Activated B cell treated with CpG ODN at 0.5 μM for 24 hours (primary cell): Measurements from ENCODE around the gene PI4K2A. TPM values are rescaled to one million over a fixed set of nuclear protein-coding genes. Genes with fewer than 3 reads are reported as not detected.
"Not testable (repeated sequence)": the region's sequence is repeated elsewhere in the genome, so short reads cannot be mapped to it uniquely, and the experiment has no call there.

ENCODE experiments used
- ATAC-seq: fragments of 200-7000 bp; cut with Tn5 transposase; one replicate; pipeline ENCODE4 v1.10.0; 2021; ENCODE audit warnings: low read depth, mild to moderate bottlenecking, moderate library complexity
- CTCF ChIA-PET: fragments of 350-600 bp; sonication (Branson Sonifier 250); formaldehyde crosslinking; loops from one replicate; lab custom pipeline; 2021; ENCODE audit warnings: antibody characterized with exemption; lab: Charles Lee
- POLR2A ChIA-PET: fragments of 350-600 bp; sonication (Branson Sonifier 250); formaldehyde crosslinking; loops from one replicate; lab custom pipeline; 2021; ENCODE audit warnings: antibody characterized with exemption; lab: Charles Lee
- DNase-seq: peaks from one replicate; pipeline ENCODE4 v3.0.0; 2022
- H3K27ac Mint-ChIP-seq: one replicate; pipeline ENCODE4 v1.8.0; 2020; ENCODE audit warnings: mixed read lengths
- H3K27me3 Mint-ChIP-seq: one replicate; pipeline ENCODE4 v1.8.0; 2021; ENCODE audit warnings: mixed read lengths
- H3K36me3 Mint-ChIP-seq: one replicate; pipeline ENCODE4 v1.8.0; 2021; ENCODE audit warnings: low read depth, mixed read lengths
- H3K4me1 Mint-ChIP-seq: one replicate; pipeline ENCODE4 v1.8.0; 2021; ENCODE audit warnings: mixed read lengths
- H3K4me3 Mint-ChIP-seq: one replicate; pipeline ENCODE4 v1.8.0; 2020; ENCODE audit warnings: mild to moderate bottlenecking, mixed read lengths
- H3K9me3 Mint-ChIP-seq: one replicate; pipeline ENCODE4 v1.8.0; 2020; ENCODE audit warnings: mixed read lengths
- CTCF ChIP-seq: fragments of 200-600 bp; IDR thresholded peaks from one replicate; pipeline ENCODE4 v1.8.0; 2022; ENCODE audit warnings: antibody characterized with exemption, mild to moderate bottlenecking
- intact Hi-C: fragments of 100-400 bp; cut with micrococcal nuclease; formaldehyde crosslinking; loops from one replicate; pipeline ENCODE4 v1.15.1; 2024
- total RNA-seq: library from RNA; stranded (reverse); gene quantifications from 2 replicates; pipeline ENCODE4 v1.2.3, GENCODE V29; 2022

The PI4K2A gene
- total RNA-seq, 1 donor from 2014 or later, result 15.0 TPM

- Mint-ChIP-seq H3K27me3 (no peaks in the 10 kb centered on the region), H3K27ac (no peak overlapping the region), H3K4me1 (peaks cover 11% of the 10 kb centered on the region), H3K4me3 (no peak overlapping the region), H3K9me3 (no peaks in the 10 kb centered on the region), H3K36me3 (no peaks in the 10 kb centered on the region)
- DNase-seq (no peak), ATAC-seq (no peak)
- ChIA-PET CTCF (interaction anchor here (1.8 kb wide), 1 partner anchor 27 kb away, joined by 5 read pairs; no protein-coding TSS in a partner anchor), POLR2A (no interaction called here)
- TF ChIP-seq CTCF, result no peak
- intact Hi-C loops, result no loop called here
These were observed 41.6 kb downstream of the PI4K2A start for GRCh38 chr10:97682042-97682441.

GRCh38 chr10:97683556-97684367, 43.3 kb downstream of the PI4K2A start:
- Mint-ChIP-seq H3K27me3 (no peaks in the 10 kb centered on the region), H3K4me3 (no peak overlapping the region)

GRCh38 chr10:97684368-97684713, 43.9 kb downstream of the PI4K2A start:
- H3K9me3 Mint-ChIP-seq, DNase-seq, H3K4me3 Mint-ChIP-seq, H3K27ac Mint-ChIP-seq, H3K36me3 Mint-ChIP-seq, ATAC-seq, POLR2A ChIA-PET, intact Hi-C loops, H3K27me3 Mint-ChIP-seq, H3K4me1 Mint-ChIP-seq: not testable (repeated sequence)
- CTCF ChIA-PET, result interaction anchor here (1.1 kb wide), 1 partner anchor 17 kb away, joined by 3 read pairs; no protein-coding TSS in a partner anchor

More at GRCh38 chr10:97683556-97684367, 43.3 kb downstream of the PI4K2A start:
- intact Hi-C loops, result no loop called here
- no peak for TF ChIP-seq CTCF
- no peaks in the 10 kb centered on the region for H3K9me3 Mint-ChIP-seq
- H3K36me3 Mint-ChIP-seq, result no peaks in the 10 kb centered on the region
- CTCF ChIA-PET, result interaction anchor here (1.1 to 1.8 kb wide), 3 partner anchors 18 to 48 kb away, joined by 3 to 7 read pairs (median 5); no protein-coding TSS in a partner anchor
- DNase-seq (no peak), ATAC-seq (no peak)
- POLR2A ChIA-PET, result interaction anchor here (1.2 kb wide), 1 partner anchor 53 kb away, joined by 5 read pairs; the partner anchor contains the start of gene ZFYVE27
- H3K4me1 Mint-ChIP-seq, result peaks cover 9% of the 10 kb centered on the region
- no peak overlapping the region for H3K27ac Mint-ChIP-seq

DNA sequence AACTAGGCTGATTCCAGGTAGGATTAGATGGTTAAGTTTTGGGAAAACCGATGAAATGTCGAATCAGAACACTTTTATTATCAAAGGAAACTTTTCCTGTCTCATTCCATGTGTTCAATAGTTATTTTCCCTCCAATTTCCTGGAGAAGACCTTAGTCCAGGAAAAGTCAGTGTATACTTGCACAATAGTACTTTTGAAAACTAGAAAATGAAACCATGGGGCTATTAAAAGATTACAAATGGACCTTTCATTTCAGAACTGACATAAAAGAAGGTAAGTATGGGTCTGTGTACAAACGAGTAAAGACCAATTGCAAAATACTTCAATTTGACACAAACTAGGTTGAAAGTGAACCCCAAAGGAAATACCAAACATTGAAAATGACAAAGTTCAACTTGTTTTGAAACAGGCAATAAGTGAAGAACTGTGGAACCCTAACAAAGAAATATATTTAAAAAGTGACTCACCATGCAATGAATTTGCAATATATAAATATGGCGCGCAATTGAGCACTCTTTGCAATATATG, 44.5 kb downstream of the PI4K2A start:
- POLR2A ChIA-PET, result no interaction called here
- CTCF ChIA-PET, result no interaction called here
- intact Hi-C loops, result loop anchor here (5.0 kb wide), 1 partner anchor 357 kb away; no protein-coding TSS in a partner anchor

DNA sequence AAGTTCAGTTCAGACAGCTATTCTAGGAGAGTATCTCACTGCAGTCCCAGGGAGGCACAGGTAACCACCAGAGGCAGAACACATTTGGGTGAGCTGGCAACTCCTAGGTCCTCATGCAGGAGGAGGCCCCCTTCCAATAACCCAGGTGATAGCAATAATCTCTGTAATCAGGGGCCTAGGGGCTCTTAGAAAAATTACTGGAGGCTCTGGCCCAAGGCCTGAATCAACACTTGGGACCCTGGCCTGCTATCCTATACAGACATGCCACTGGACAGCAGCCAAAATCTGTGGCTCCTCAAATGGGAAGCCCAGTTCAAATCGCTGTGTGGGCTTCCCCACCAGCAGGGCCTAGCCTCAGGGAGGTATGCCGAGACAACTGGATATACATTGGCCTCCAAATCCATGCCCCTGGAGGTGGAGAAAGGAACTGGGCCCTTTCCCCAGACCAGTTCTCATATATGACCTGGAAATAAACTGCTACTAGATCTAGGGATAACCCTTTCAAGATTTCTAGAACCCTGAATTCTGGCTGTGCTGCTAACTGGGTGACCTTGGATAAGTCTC, 45.0 kb downstream of the PI4K2A start:
- ChIA-PET POLR2A (interaction anchor here (1.8 to 2.9 kb wide), 2 partner anchors 28 to 44 kb away, joined by 16 to 18 read pairs; partner anchors contain the start of genes MARVELD1 and PI4K2A), CTCF (interaction anchor here (2.0 to 2.6 kb wide), 3 partner anchors 8 to 356 kb away, joined by 8 to 36 read pairs (median 16); no protein-coding TSS in a partner anchor)
- no peak for DNase-seq
- Mint-ChIP-seq H3K4me1 (peaks cover 9% of the 10 kb centered on the region), H3K9me3 (no peaks in the 10 kb centered on the region), H3K36me3 (no peaks in the 10 kb centered on the region), H3K27ac (no peak overlapping the region), H3K27me3 (no peaks in the 10 kb centered on the region), H3K4me3 (no peak overlapping the region)
- ATAC-seq, result no peak
- intact Hi-C loops, result loop anchor here (5.0 kb wide), 1 partner anchor 357 kb away; no protein-coding TSS in a partner anchor
- no peak for TF ChIP-seq CTCF

More for the DNA sequence above, 44.5 kb downstream of the PI4K2A start:
- Mint-ChIP-seq H3K4me1 (peaks cover 9% of the 10 kb centered on the region), H3K4me3 (no peak overlapping the region), H3K36me3 (no peaks in the 10 kb centered on the region), H3K27ac (no peak overlapping the region), H3K27me3 (no peaks in the 10 kb centered on the region), H3K9me3 (no peaks in the 10 kb centered on the region)
- ATAC-seq (no peak), DNase-seq (no peak)
- TF ChIP-seq CTCF, result no peak
